Stimulated activated CD8-positive, alpha-beta memory T cell treated with anti-CD3 and anti-CD28 coated beads, Interleukin-7, amount 100 ng/mL, for 48 hours (primary cell): Measurements from ENCODE around the gene ROPN1L.

Experiments
- DNase-seq, 2 donors: peaks; one replicate each; pipeline ENCODE4 v3.0.0-alpha.2; 2020; ENCODE audit warnings: low read depth in 1 of 2; ENCODE audit errors: extremely low read depth in 1 of 2

Gene ROPN1L

GRCh38 chr5:10427201-10427600 is 14.5 kb upstream of the ROPN1L start:
- DNase-seq = no peak

GRCh38 chr5:10427978-10428377 is 13.7 kb upstream of the ROPN1L start:
- no peak for DNase-seq

- no peak for DNase-seq
Observed at GRCh38 chr5:10431415-10431814, 10.3 kb upstream of the ROPN1L start.

- no peak for DNase-seq
Observed at GRCh38 chr5:10432059-10433008, 9.3 kb upstream of the ROPN1L start.

- no peak for DNase-seq
Observed at GRCh38 chr5:10434392-10434791, 7.3 kb upstream of the ROPN1L start.

- no peak for DNase-seq
Observed at GRCh38 chr5:10438301-10438700, 3.4 kb upstream of the ROPN1L start.

GRCh38 chr5:10439692-10440091 is 2.0 kb upstream of the ROPN1L start:
- DNase-seq = no peak

- no peak for DNase-seq
Observed at GRCh38 chr5:10440367-10440990, 1.2 kb upstream of the ROPN1L start.

GRCh38 chr5:10441992-10442435 is 335 bp downstream of the ROPN1L start:
- DNase-seq = no peak

GRCh38 chr5:10442576-10442975 is 897 bp downstream of the ROPN1L start:
- no peak for DNase-seq

- no peak for DNase-seq
Observed at GRCh38 chr5:10445352-10445751, 3.7 kb downstream of the ROPN1L start.

GRCh38 chr5:10446490-10446889 is 4.8 kb downstream of the ROPN1L start:
- no peak for DNase-seq

- DNase-seq = no peak
Observed at GRCh38 chr5:10447041-10447440, 5.4 kb downstream of the ROPN1L start.

- no peak for DNase-seq
Observed at GRCh38 chr5:10448754-10449360, 7.2 kb downstream of the ROPN1L start.

GRCh38 chr5:10451137-10451824 is 9.6 kb downstream of the ROPN1L start:
- DNase-seq = no peak

- no peak for DNase-seq
Observed at GRCh38 chr5:10452768-10453331, 11.2 kb downstream of the ROPN1L start.

GRCh38 chr5:10453545-10453944 is 11.9 kb downstream of the ROPN1L start:
- DNase-seq = no peak

- DNase-seq = no peak
Observed at GRCh38 chr5:10454591-10455276, 13.1 kb downstream of the ROPN1L start.

GRCh38 chr5:10455277-10455670 is 13.6 kb downstream of the ROPN1L start:
- DNase-seq = no peak
